Osteocyte (in vitro differentiated cells): Measurements from ENCODE around the gene TIGD3. TPM values are rescaled to one million over a fixed set of nuclear protein-coding genes. Genes with fewer than 3 reads are reported as not detected.
"Not testable (repeated sequence)": the region's sequence is repeated elsewhere in the genome, so short reads cannot be mapped to it uniquely, and the experiment has no call there.

Source experiments
- DNase-seq: peaks from one replicate; pipeline ENCODE4 v3.0.0; 2021; ENCODE audit warnings: mixed read lengths; ENCODE audit not compliant: unreplicated experiment; ENCODE audit errors: extremely low spot score
- H3K27ac Mint-ChIP-seq: one replicate; pipeline ENCODE4 v1.8.0; 2021; ENCODE audit warnings: mild to moderate bottlenecking, mixed read lengths; ENCODE audit not compliant: unreplicated experiment
- H3K27me3 Mint-ChIP-seq: one replicate; pipeline ENCODE4 v1.8.0; 2021; ENCODE audit warnings: mixed read lengths; ENCODE audit not compliant: unreplicated experiment
- H3K36me3 Mint-ChIP-seq: one replicate; pipeline ENCODE4 v1.8.0; 2021; ENCODE audit warnings: mixed read lengths; ENCODE audit not compliant: unreplicated experiment
- H3K4me1 Mint-ChIP-seq: one replicate; pipeline ENCODE4 v1.8.0; 2021; ENCODE audit warnings: mixed read lengths; ENCODE audit not compliant: unreplicated experiment
- H3K4me3 Mint-ChIP-seq: one replicate; pipeline ENCODE4 v1.8.0; 2021; ENCODE audit warnings: mild to moderate bottlenecking, moderate library complexity, mixed read lengths; ENCODE audit not compliant: unreplicated experiment
- H3K9me3 Mint-ChIP-seq: one replicate; pipeline ENCODE4 v1.8.0; 2021; ENCODE audit warnings: mixed read lengths; ENCODE audit not compliant: unreplicated experiment
- CTCF ChIP-seq: fragments of 200-600 bp; sonication (generic); IDR thresholded peaks from 2 replicates; pipeline ENCODE4 v1.5.0; 2021; ENCODE audit warnings: antibody characterized with exemption, mild to moderate bottlenecking, moderate library complexity
- total RNA-seq: library from RNA; stranded (reverse); gene quantifications from 2 replicates; pipeline ENCODE4 v1.2.1, GENCODE V29; 2021

TIGD3 gene
- total RNA-seq, 1 donor from 2014 or later, result 0.16 TPM

- Mint-ChIP-seq H3K9me3 (no peaks in the 10 kb centered on the region), H3K4me1 (peaks cover 10% of the 10 kb centered on the region), H3K27ac (no peak overlapping the region), H3K4me3 (no peak overlapping the region), H3K27me3 (no peaks in the 10 kb centered on the region), H3K36me3 (peaks cover 8% of the 10 kb centered on the region)
- no peak for DNase-seq
- TF ChIP-seq CTCF, result no peak
These were observed 27.5 kb upstream of the TIGD3 start for GRCh38 chr11:65327021-65327420.

- Mint-ChIP-seq H3K27me3 (no peaks in the 10 kb centered on the region), H3K4me3 (no peak overlapping the region), H3K36me3 (no peaks in the 10 kb centered on the region), H3K9me3 (no peaks in the 10 kb centered on the region), H3K4me1 (peaks cover 14% of the 10 kb centered on the region), H3K27ac (peak overlapping the region; percentile 29)
- TF ChIP-seq CTCF, result no peak
- DNase-seq, result no peak
These were observed 25.1 kb upstream of the TIGD3 start for GRCh38 chr11:65329478-65329877.

GRCh38 chr11:65329944-65330403 lies 24.6 kb upstream of the TIGD3 start:
- H3K27ac Mint-ChIP-seq, result peak overlapping the region; percentile 29
- DNase-seq, result peak; percentile 93
- H3K27me3 Mint-ChIP-seq, result no peaks in the 10 kb centered on the region
- H3K4me1 Mint-ChIP-seq, result peaks cover 19% of the 10 kb centered on the region
- no peaks in the 10 kb centered on the region for H3K9me3 Mint-ChIP-seq
- no peaks in the 10 kb centered on the region for H3K36me3 Mint-ChIP-seq
- TF ChIP-seq CTCF, result peak; percentile 82
- no peak overlapping the region for H3K4me3 Mint-ChIP-seq

- H3K27ac Mint-ChIP-seq, result no peak overlapping the region
- no peaks in the 10 kb centered on the region for H3K27me3 Mint-ChIP-seq
- no peaks in the 10 kb centered on the region for H3K9me3 Mint-ChIP-seq
- no peak overlapping the region for H3K4me3 Mint-ChIP-seq
- H3K4me1 Mint-ChIP-seq, result peaks cover 24% of the 10 kb centered on the region
- H3K36me3 Mint-ChIP-seq, result no peaks in the 10 kb centered on the region
- no peak for TF ChIP-seq CTCF
- DNase-seq, result no peak
These were observed 24.0 kb upstream of the TIGD3 start for GRCh38 chr11:65330544-65330943.

GRCh38 chr11:65332591-65332990 lies 22.0 kb upstream of the TIGD3 start:
- not testable (repeated sequence) for H3K4me3 Mint-ChIP-seq, DNase-seq, H3K36me3 Mint-ChIP-seq, H3K27me3 Mint-ChIP-seq, H3K9me3 Mint-ChIP-seq, H3K27ac Mint-ChIP-seq
- peaks cover 28% of the 10 kb centered on the region for H3K4me1 Mint-ChIP-seq
